ENCODE results near the gene ZNF565.
"Not testable (repeated sequence)": the region's sequence is repeated elsewhere in the genome, so short reads cannot be mapped to it uniquely, and the experiment has no call there.

The ZNF565 gene

GRCh38 chr19:36215276-36216123 is 1.0 kb upstream of the ZNF565 start:
- Histone ChIP-seq H3K27me3 (ENCODE audit: control insufficient read depth in 5 of 5, insufficient read depth in 4 of 5, low read length in 5 of 5) (no peaks in the 10 kb centered on the region), H3K27ac (ENCODE audit: low read depth, low read length) (peak overlapping the region; percentile 98), H3K9me3 (ENCODE audit: control insufficient read depth in 5 of 5, low read length in 5 of 5) (no peaks in the 10 kb centered on the region), H3K9ac (ENCODE audit: low read length in 5 of 5) (peak overlapping the region; percentile 75 to 98 (median 90)), H3K4me3 (ENCODE audit: low read depth in 1 of 5, low read length in 5 of 5) (peak overlapping the region; percentile 63 to 98 (median 92)), H3K36me3 (ENCODE audit: control insufficient read depth in 5 of 5, insufficient read depth in 5 of 5, low read length in 5 of 5) (peaks cover 0 to 10% (median 2%) of the 10 kb centered on the region in 5 donors), H3K4me1 (ENCODE audit: control insufficient read depth in 5 of 5, insufficient read depth in 5 of 5, low read length in 5 of 5) (peaks cover 3 to 23% (median 19%) of the 10 kb centered on the region in 5 donors)

DNA sequence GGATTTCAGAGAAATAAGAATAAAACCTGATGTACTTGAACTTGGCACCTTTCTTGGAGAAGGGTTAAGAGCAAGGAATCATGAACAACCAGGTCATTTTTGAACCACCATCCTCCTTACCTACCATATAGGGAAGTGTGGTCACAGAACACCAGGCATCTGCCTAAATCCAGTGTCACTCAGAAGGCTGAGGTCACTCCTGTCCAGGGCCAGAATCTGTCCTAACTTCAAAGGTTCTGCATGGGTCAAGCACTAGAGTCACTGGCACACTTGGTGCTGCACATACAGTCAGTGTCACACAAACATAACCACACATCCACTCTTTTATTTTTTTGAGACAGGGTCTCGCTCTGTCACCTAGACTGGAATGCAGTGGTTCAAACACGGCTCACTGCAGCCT is 1.6 kb downstream of the ZNF565 start:
- no peaks in the 10 kb centered on the region for H3K27me3 ChIP-seq (ENCODE audit: control insufficient read depth in 5 of 5, insufficient read depth in 4 of 5, low read length in 5 of 5)
- H3K4me1 ChIP-seq (ENCODE audit: control insufficient read depth in 5 of 5, insufficient read depth in 5 of 5, low read length in 5 of 5): peaks cover 3 to 23% (median 19%) of the 10 kb centered on the region in 5 donors
- H3K9ac ChIP-seq (ENCODE audit: low read length in 5 of 5): no peak overlapping the region
- no peak overlapping the region for H3K27ac ChIP-seq (ENCODE audit: low read depth, low read length)
- H3K9me3 ChIP-seq (ENCODE audit: control insufficient read depth in 5 of 5, low read length in 5 of 5): no peaks in the 10 kb centered on the region
- no peaks in the 10 kb centered on the region for H3K36me3 ChIP-seq (ENCODE audit: control insufficient read depth in 5 of 5, insufficient read depth in 5 of 5, low read length in 5 of 5)
- H3K4me3 ChIP-seq (ENCODE audit: low read depth in 1 of 5, low read length in 5 of 5): no peak overlapping the region

GRCh38 chr19:36210497-36210896 is 4.0 kb downstream of the ZNF565 start:
- no peak overlapping the region for H3K4me3 ChIP-seq (ENCODE audit: low read depth in 1 of 5, low read length in 5 of 5)
- peaks cover 2 to 12% (median 9%) of the 10 kb centered on the region in 5 donors for H3K4me1 ChIP-seq (ENCODE audit: control insufficient read depth in 5 of 5, insufficient read depth in 5 of 5, low read length in 5 of 5)
- no peaks in the 10 kb centered on the region for H3K9me3 ChIP-seq (ENCODE audit: control insufficient read depth in 5 of 5, low read length in 5 of 5)
- no peaks in the 10 kb centered on the region for H3K27me3 ChIP-seq (ENCODE audit: control insufficient read depth in 5 of 5, insufficient read depth in 4 of 5, low read length in 5 of 5)
- H3K36me3 ChIP-seq (ENCODE audit: control insufficient read depth in 5 of 5, insufficient read depth in 5 of 5, low read length in 5 of 5): peaks cover 0 to 7% (median 2%) of the 10 kb centered on the region in 5 donors
- no peak overlapping the region for H3K9ac ChIP-seq (ENCODE audit: low read length in 5 of 5)
- H3K27ac ChIP-seq (ENCODE audit: low read depth, low read length): no peak overlapping the region

DNA sequence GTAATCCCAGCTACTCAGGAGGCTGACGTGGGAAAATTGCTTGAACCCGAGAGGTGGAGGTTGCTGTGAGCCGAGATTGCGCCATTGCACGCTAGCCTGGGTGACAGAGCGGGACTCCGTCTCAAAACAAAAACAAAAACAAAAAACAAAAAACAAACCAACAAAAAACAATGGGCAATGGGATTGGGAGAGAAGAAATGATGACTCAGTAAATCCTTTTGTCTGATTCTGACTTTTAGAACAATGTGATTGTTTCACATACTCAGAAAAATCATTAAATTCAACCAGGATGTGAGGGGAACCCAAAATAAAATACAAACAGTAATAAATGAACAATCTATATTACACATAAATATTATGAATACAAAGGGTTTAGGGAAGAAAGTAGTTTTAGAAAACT is 5.1 kb downstream of the ZNF565 start:
- H3K36me3 ChIP-seq (ENCODE audit: control insufficient read depth in 5 of 5, insufficient read depth in 5 of 5, low read length in 5 of 5): peaks cover 0 to 8% (median 2%) of the 10 kb centered on the region in 5 donors
- H3K27me3 ChIP-seq (ENCODE audit: control insufficient read depth in 5 of 5, insufficient read depth in 4 of 5, low read length in 5 of 5): no peaks in the 10 kb centered on the region
- no peak overlapping the region for H3K4me3 ChIP-seq (ENCODE audit: low read depth in 1 of 5, low read length in 5 of 5)
- H3K9ac ChIP-seq (ENCODE audit: low read length in 5 of 5): no peak overlapping the region
- H3K9me3 ChIP-seq (ENCODE audit: control insufficient read depth in 5 of 5, low read length in 5 of 5): no peaks in the 10 kb centered on the region
- peaks cover 2 to 9% (median 7%) of the 10 kb centered on the region in 5 donors for H3K4me1 ChIP-seq (ENCODE audit: control insufficient read depth in 5 of 5, insufficient read depth in 5 of 5, low read length in 5 of 5)
- no peak overlapping the region for H3K27ac ChIP-seq (ENCODE audit: low read depth, low read length)

GRCh38 chr19:36207605-36208252 is 6.7 kb downstream of the ZNF565 start:
- no peak overlapping the region for H3K27ac ChIP-seq (ENCODE audit: low read depth, low read length)
- no peaks in the 10 kb centered on the region for H3K27me3 ChIP-seq (ENCODE audit: control insufficient read depth in 5 of 5, insufficient read depth in 4 of 5, low read length in 5 of 5)
- H3K9ac ChIP-seq (ENCODE audit: low read length in 5 of 5): peak overlapping the region in 1 of 5 donors; percentile 22
- no peak overlapping the region for H3K4me3 ChIP-seq (ENCODE audit: low read depth in 1 of 5, low read length in 5 of 5)
- peaks cover 0 to 9% (median 2%) of the 10 kb centered on the region in 5 donors for H3K36me3 ChIP-seq (ENCODE audit: control insufficient read depth in 5 of 5, insufficient read depth in 5 of 5, low read length in 5 of 5)
- H3K4me1 ChIP-seq (ENCODE audit: control insufficient read depth in 5 of 5, insufficient read depth in 5 of 5, low read length in 5 of 5): no peaks in the 10 kb centered on the region
- no peaks in the 10 kb centered on the region for H3K9me3 ChIP-seq (ENCODE audit: control insufficient read depth in 5 of 5, low read length in 5 of 5)

DNA sequence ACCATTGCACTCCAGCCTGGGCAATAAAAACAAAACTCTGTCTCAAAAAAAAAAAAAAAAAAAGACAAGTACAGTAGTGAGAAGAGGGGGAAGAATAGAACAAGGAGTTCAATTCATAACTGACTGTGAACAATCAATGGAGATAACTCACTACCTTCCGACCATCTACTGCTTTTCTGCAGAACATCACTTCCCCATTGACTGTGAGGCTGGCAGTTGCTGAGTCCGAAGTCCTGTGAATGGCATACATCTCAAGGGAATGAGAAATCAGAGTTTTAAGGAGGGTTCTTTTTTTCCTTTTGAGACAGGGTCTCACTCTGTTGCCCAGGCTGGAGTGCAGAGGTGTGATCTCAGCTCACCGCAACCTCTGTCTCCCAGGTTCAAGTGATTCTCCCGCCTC is 11.2 kb downstream of the ZNF565 start:
- Histone ChIP-seq H3K27me3 (ENCODE audit: control insufficient read depth in 5 of 5, insufficient read depth in 4 of 5, low read length in 5 of 5) (no peaks in the 10 kb centered on the region), H3K9ac (ENCODE audit: low read length in 5 of 5) (no peak overlapping the region), H3K36me3 (ENCODE audit: control insufficient read depth in 5 of 5, insufficient read depth in 5 of 5, low read length in 5 of 5) (peaks cover 5 to 26% (median 8%) of the 10 kb centered on the region in 5 donors), H3K4me1 (ENCODE audit: control insufficient read depth in 5 of 5, insufficient read depth in 5 of 5, low read length in 5 of 5) (no peaks in the 10 kb centered on the region), H3K27ac (ENCODE audit: low read depth, low read length) (no peak overlapping the region), H3K9me3 (ENCODE audit: control insufficient read depth in 5 of 5, low read length in 5 of 5) (no peaks in the 10 kb centered on the region), H3K4me3 (ENCODE audit: low read depth in 1 of 5, low read length in 5 of 5) (no peak overlapping the region)

GRCh38 chr19:36201684-36202083 is 12.8 kb downstream of the ZNF565 start:
- no peak overlapping the region for H3K27ac ChIP-seq (ENCODE audit: low read depth, low read length)
- no peak overlapping the region for H3K4me3 ChIP-seq (ENCODE audit: low read depth in 1 of 5, low read length in 5 of 5)
- H3K9me3 ChIP-seq (ENCODE audit: control insufficient read depth in 5 of 5, low read length in 5 of 5): no peaks in the 10 kb centered on the region
- no peak overlapping the region for H3K9ac ChIP-seq (ENCODE audit: low read length in 5 of 5)
- H3K27me3 ChIP-seq (ENCODE audit: control insufficient read depth in 5 of 5, insufficient read depth in 4 of 5, low read length in 5 of 5): no peaks in the 10 kb centered on the region
- H3K4me1 ChIP-seq (ENCODE audit: control insufficient read depth in 5 of 5, insufficient read depth in 5 of 5, low read length in 5 of 5): no peaks in the 10 kb centered on the region
- peaks cover 5 to 26% (median 8%) of the 10 kb centered on the region in 5 donors for H3K36me3 ChIP-seq (ENCODE audit: control insufficient read depth in 5 of 5, insufficient read depth in 5 of 5, low read length in 5 of 5)

DNA sequence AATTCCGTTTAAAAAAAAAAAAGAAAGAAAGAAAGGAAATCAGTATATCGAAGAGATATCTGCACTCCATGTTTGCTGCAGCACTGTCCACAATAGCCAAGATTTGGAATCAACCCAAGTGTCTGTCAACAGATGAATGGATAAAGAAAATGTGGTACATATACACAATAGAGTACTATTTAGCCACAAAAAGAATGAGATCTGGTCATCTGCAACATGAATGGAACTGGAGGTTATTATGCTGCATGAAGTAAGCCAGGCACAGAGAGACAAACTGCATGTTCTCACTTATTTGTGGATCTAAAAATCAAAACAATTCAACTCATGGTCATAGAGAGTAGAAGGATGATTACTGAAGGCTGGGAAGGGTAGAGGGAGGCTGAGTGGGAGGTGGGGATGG is 16.3 kb downstream of the ZNF565 start:
- H3K36me3 ChIP-seq (ENCODE audit: control insufficient read depth in 5 of 5, insufficient read depth in 5 of 5, low read length in 5 of 5): peaks cover 8 to 37% (median 23%) of the 10 kb centered on the region in 5 donors
- no peaks in the 10 kb centered on the region for H3K27me3 ChIP-seq (ENCODE audit: control insufficient read depth in 5 of 5, insufficient read depth in 4 of 5, low read length in 5 of 5)
- H3K4me1 ChIP-seq (ENCODE audit: control insufficient read depth in 5 of 5, insufficient read depth in 5 of 5, low read length in 5 of 5): no peaks in the 10 kb centered on the region
- H3K9ac ChIP-seq (ENCODE audit: low read length in 5 of 5): no peak overlapping the region
- H3K4me3 ChIP-seq (ENCODE audit: low read depth in 1 of 5, low read length in 5 of 5): no peak overlapping the region
- no peak overlapping the region for H3K27ac ChIP-seq (ENCODE audit: low read depth, low read length)
- no peaks in the 10 kb centered on the region for H3K9me3 ChIP-seq (ENCODE audit: control insufficient read depth in 5 of 5, low read length in 5 of 5)

GRCh38 chr19:36196249-36196648 is 18.2 kb downstream of the ZNF565 start:
- Histone ChIP-seq H3K27ac (ENCODE audit: low read depth, low read length) (no peak overlapping the region), H3K36me3 (ENCODE audit: control insufficient read depth in 5 of 5, insufficient read depth in 5 of 5, low read length in 5 of 5) (peaks cover 8 to 32% (median 16%) of the 10 kb centered on the region in 5 donors), H3K27me3 (ENCODE audit: control insufficient read depth in 5 of 5, insufficient read depth in 4 of 5, low read length in 5 of 5) (no peaks in the 10 kb centered on the region)

GRCh38 chr19:36186722-36187121 is 27.7 kb downstream of the ZNF565 start:
- H3K27ac ChIP-seq (ENCODE audit: low read depth, low read length); H3K4me1 ChIP-seq (ENCODE audit: control insufficient read depth in 5 of 5, insufficient read depth in 5 of 5, low read length in 5 of 5); H3K27me3 ChIP-seq (ENCODE audit: control insufficient read depth in 5 of 5, insufficient read depth in 4 of 5, low read length in 5 of 5); H3K9me3 ChIP-seq (ENCODE audit: control insufficient read depth in 5 of 5, low read length in 5 of 5); H3K4me3 ChIP-seq (ENCODE audit: low read depth in 1 of 5, low read length in 5 of 5); H3K9ac ChIP-seq (ENCODE audit: low read length in 5 of 5): not testable (repeated sequence)
- peaks cover 4 to 21% (median 13%) of the 10 kb centered on the region in 5 donors for H3K36me3 ChIP-seq (ENCODE audit: control insufficient read depth in 5 of 5, insufficient read depth in 5 of 5, low read length in 5 of 5)

More at GRCh38 chr19:36196249-36196648, 18.2 kb downstream of the ZNF565 start:
- H3K9ac ChIP-seq (ENCODE audit: low read length in 5 of 5): no peak overlapping the region
- H3K4me1 ChIP-seq (ENCODE audit: control insufficient read depth in 5 of 5, insufficient read depth in 5 of 5, low read length in 5 of 5): no peaks in the 10 kb centered on the region
- no peak overlapping the region for H3K4me3 ChIP-seq (ENCODE audit: low read depth in 1 of 5, low read length in 5 of 5)
- H3K9me3 ChIP-seq (ENCODE audit: control insufficient read depth in 5 of 5, low read length in 5 of 5): no peaks in the 10 kb centered on the region
